KG1 (cell line): Measurements from ENCODE around the gene OR52B4.
"Not testable (repeated sequence)": the region's sequence is repeated elsewhere in the genome, so short reads cannot be mapped to it uniquely, and the experiment has no call there.

Experiments used
- DNase-seq: peaks from one replicate; lab custom pipeline; 2025; lab: John Stamatoyannopoulos, UW

OR52B4 gene

GRCh38 chr11:4368286-4368685, at the start of gene OR52B4:
Gene OR52B4, minus strand, starts transcription at chr11:4368386. Its CDS starts 91 bp downstream, at chr11:4368295.
- DNase-seq, result no peak

GRCh38 chr11:4416816-4417215, 48.6 kb upstream of the OR52B4 start:
- no peak for DNase-seq

GRCh38 chr11:4416306-4416705, 48.1 kb upstream of the OR52B4 start:
- no peak for DNase-seq

GRCh38 chr11:4406206-4406605, 38.0 kb upstream of the OR52B4 start:
- not testable (repeated sequence) for DNase-seq

- no peak for DNase-seq
These were observed 25.7 kb upstream of the OR52B4 start for GRCh38 chr11:4393858-4394223.

GRCh38 chr11:4393209-4393857, 25.1 kb upstream of the OR52B4 start, which contains the start of gene TRIM21:
Gene TRIM21, minus strand, starts transcription at chr11:4393702. Its CDS starts 3,293 bp downstream, at chr11:4390409.
- DNase-seq, result peak; percentile 58

GRCh38 chr11:4388221-4388620, 20.0 kb upstream of the OR52B4 start:
- DNase-seq, result no peak

- no peak for DNase-seq
These were observed 18.0 kb upstream of the OR52B4 start for GRCh38 chr11:4385978-4386740.

- DNase-seq, result no peak
These were observed 13.7 kb upstream of the OR52B4 start for GRCh38 chr11:4381901-4382300.

- no peak for DNase-seq
These were observed 7.4 kb upstream of the OR52B4 start for GRCh38 chr11:4375431-4376140.

- DNase-seq, result no peak
These were observed 2.0 kb upstream of the OR52B4 start for GRCh38 chr11:4370166-4370565.

- not testable (repeated sequence) for DNase-seq
These were observed 20.0 kb downstream of the OR52B4 start for GRCh38 chr11:4348142-4348541.

GRCh38 chr11:4345366-4345765, 22.8 kb downstream of the OR52B4 start:
- not testable (repeated sequence) for DNase-seq

GRCh38 chr11:4334356-4334755, 33.8 kb downstream of the OR52B4 start:
- not testable (repeated sequence) for DNase-seq
